HFF-Myc (cell line): ENCODE data around the gene CA5A.
A peak's percentile ranks its signal among the peaks of the same experiment; 100 is the strongest.
"Not testable (repeated sequence)": the region's sequence is repeated elsewhere in the genome, so short reads cannot be mapped to it uniquely, and the experiment has no call there.

ENCODE experiments used
- DNase-seq: peaks from one replicate; pipeline ENCODE4 v3.0.0-alpha.2; 2011; ENCODE audit warnings: low read depth; ENCODE audit errors: extremely low read depth
- H3K4me3 ChIP-seq: replicated peaks from 2 replicates; pipeline ENCODE4 v1.5.1; 2011; ENCODE audit warnings: low read depth, mild to moderate bottlenecking, control low read depth, low read length
- TF ChIP-seq, protein P1 (sequence below): IDR thresholded peaks from 2 replicates; pipeline ENCODE4 v1.5.1; 2012; ENCODE audit warnings: mild to moderate bottlenecking, low read depth, low read length, control low read depth; ENCODE audit errors: missing control alignments

The CA5A gene

DNA sequence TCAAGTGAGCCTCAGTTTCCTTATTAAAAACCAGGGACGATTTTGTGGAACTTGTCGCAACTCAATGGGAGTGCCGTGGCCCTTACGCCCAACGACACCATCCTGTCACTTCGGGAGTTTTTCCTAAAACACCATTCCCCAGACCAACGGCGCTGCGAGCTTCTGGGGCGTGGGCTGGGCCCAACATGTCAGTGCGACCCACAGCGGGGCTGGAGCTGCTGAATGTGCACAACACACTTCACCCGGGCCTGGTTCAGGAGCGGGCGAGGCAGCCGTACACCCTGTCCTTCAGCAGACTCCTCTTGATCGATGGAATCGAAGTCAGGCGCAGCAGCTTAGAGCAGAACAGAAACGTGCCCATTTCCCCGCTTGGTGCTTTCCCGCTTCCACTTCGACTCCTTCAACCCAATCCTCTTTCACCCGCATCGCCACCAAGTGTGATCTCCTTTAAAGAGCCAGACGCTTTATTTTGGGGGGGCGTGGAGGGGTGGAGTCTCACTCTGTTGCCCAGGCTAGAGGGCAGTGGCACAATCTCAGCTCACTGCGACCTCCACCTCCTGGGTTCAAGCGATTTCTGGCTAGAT lies 53.8 kb downstream of the CA5A start:
- H3K4me3 ChIP-seq: no peak overlapping the region
- TF ChIP-seq, protein P1, sequence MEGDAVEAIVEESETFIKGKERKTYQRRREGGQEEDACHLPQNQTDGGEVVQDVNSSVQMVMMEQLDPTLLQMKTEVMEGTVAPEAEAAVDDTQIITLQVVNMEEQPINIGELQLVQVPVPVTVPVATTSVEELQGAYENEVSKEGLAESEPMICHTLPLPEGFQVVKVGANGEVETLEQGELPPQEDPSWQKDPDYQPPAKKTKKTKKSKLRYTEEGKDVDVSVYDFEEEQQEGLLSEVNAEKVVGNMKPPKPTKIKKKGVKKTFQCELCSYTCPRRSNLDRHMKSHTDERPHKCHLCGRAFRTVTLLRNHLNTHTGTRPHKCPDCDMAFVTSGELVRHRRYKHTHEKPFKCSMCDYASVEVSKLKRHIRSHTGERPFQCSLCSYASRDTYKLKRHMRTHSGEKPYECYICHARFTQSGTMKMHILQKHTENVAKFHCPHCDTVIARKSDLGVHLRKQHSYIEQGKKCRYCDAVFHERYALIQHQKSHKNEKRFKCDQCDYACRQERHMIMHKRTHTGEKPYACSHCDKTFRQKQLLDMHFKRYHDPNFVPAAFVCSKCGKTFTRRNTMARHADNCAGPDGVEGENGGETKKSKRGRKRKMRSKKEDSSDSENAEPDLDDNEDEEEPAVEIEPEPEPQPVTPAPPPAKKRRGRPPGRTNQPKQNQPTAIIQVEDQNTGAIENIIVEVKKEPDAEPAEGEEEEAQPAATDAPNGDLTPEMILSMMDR: no peak
- no peak for DNase-seq

DNA sequence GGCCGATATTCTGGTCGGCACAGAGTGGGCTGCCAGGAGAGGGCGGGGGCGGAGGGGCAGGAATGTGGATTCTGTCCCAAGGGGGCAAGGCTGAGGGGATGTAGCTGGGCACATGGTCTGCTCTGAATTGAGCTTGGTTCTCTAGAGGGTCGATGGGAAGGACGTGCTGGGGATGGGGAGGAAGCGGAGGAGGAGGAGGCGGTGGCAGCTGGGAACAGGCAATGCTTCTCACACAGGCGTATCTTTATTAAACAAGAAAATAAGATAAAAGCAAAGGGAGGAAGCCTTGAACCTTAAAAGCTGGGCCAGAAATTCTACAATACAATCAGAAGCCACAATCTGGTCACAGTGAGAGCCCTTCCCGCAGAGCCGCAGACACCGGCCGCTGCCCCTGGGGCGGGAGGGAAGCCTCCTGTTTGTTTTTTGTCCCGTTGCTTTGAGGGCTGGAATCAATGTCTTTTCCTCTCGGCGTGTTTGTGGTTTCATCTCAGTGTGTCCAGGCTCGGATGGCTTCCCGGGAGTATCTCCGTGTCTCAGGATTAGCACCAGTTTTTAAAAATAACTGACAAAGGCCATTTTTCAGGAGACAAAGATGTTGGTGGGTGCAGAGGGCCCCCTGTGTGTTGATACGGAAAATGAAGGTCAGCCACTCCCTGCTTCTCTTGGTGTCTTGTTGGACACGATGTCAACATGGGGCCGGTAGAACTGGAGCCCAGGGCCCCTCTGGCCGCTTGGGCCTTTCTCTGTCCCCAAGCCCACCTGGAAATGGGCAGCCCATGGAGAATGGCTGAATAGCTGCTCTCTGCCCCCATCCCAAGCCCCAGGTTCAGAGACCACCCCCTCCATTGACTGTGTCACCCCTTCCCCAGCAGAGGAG lies 54.8 kb downstream of the CA5A start:
- no peak for DNase-seq
- H3K4me3 ChIP-seq: no peak overlapping the region
- TF ChIP-seq, protein P1: no peak

DNA sequence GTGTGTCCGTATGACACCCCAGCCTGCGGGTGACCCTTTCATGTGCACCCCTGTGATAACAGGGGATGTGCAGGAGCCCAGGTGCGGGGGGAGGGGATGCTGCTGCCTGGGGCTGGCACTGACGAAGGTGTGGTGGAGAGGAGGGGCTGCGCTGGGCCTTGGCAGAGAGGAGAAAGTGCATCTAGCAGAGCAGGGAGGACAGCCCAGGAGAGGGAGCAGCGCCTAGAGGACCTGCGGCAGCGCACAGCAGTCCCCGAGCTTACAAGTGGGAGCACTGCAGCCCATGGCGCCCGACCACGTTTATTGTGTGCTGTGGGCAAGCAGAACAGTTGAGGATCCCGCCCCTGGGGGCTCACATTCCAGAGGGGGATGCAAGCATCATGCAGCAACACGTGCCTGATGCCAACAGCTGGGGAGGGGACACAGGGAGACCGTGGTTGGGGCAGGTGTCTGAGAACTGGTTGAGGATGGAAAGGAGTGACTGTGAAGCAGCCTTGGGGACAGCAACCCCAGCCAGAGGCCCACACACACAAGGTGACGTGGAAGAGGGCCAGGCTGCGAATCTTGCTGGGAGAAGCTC lies 56.1 kb downstream of the CA5A start:
- no peak for DNase-seq

DNA sequence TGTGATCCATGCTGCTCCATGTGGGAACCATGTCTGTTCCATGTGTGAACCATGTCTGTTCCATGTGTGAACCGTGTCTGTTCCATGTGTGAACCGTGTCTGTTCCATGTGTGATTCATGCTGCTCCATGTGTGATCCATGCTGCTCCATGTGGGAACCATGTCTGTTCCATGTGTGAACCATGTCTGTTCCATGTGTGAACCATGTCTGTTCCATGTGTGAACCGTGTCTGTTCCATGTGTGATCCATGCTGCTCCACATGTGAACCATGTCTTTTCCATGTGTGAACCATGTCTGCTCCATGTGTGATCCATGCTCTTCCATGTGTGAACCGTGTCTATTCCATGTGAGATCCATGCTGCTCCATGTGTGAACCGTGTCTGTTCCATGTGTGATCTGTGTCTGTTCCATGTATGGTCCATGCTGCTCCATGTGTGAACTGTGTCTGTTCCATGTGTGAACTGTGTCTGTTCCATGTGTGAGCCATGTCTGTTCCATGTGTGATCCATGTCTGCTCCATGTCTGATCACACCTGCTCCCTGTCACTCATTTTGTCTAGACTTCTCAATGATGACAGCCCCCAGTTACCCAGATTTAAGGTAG lies 56.8 kb downstream of the CA5A start:
- H3K4me3 ChIP-seq, DNase-seq: not testable (repeated sequence)

More for the DNA sequence above, 56.1 kb downstream of the CA5A start:
- no peak overlapping the region for H3K4me3 ChIP-seq
- TF ChIP-seq, protein P1: no peak

DNA sequence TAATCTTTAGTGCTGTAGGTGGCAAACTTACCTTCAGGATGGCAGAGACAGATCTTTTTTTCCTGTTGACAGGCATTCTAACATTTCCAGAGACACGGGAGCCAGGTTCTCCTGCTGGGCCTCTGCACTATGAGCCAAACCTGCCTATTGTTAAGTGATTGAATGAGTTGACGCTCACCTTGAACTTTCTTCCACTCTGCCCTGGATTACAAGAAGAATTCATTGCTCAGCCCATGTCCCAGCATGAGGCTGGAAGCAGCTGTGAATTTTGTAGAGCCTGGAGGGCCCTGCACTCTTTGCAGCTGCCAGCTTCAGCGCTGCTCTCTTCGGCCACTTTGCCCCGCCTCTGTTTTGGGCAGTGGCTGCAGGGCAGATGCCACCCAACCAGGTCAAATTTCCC lies 57.6 kb downstream of the CA5A start:
- no peak overlapping the region for H3K4me3 ChIP-seq
- DNase-seq: no peak
- TF ChIP-seq, protein P1: no peak

DNA sequence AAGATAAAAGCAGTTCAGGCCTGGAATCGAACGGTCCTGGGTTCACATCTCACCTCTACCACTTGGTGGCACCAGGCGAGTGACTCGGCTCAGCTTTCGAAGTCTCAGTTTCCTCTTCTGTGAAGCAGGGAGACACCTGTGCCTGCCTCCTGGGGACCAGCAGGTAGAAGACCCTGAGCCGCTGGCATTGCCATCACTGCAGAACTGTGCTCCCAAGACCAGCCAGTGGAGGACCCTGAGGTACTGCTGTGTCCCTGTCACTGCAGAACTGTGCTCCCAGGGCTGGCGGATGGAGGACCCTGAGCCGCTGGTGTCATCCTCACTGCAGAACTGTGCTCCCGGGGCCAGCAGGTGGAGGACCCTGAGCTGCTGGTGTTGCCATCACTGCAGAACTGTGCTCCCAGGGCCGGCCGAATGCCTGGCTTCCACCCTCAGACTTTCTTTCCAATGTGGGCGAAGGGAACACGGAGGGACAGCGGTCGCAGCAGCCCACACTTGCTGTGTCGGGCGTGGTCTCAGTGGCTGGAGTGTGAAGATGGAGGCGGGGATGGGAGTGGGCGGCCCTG lies 58.3 kb downstream of the CA5A start:
- no peak for DNase-seq
- H3K4me3 ChIP-seq: no peak overlapping the region
- TF ChIP-seq, protein P1: peak; percentile 12
